Fibroblast of lung (primary cell): ENCODE measurements around the gene UNC5A.

Source experiments
- EZH2 ChIP-seq: IDR thresholded peaks from 2 replicates; pipeline ENCODE4 v1.5.1; 2012; ENCODE audit warnings: low read length, control low read depth, mild to moderate bottlenecking; ENCODE audit errors: missing control alignments
- TF ChIP-seq, protein P1 (sequence below), 2 donors: IDR thresholded peaks in 1 of 2; conservative IDR thresholded peaks in 1 of 2; 1 replicate in 1 of 2; 2 replicates in 1 of 2; pipeline ENCODE4 v1.5.1; 2011 to 2012; ENCODE audit warnings: low read length in 2 of 2, control low read depth in 1 of 2, inconsistent platforms in 1 of 2, low read depth in 1 of 2, mild to moderate bottlenecking in 1 of 2

DNA sequence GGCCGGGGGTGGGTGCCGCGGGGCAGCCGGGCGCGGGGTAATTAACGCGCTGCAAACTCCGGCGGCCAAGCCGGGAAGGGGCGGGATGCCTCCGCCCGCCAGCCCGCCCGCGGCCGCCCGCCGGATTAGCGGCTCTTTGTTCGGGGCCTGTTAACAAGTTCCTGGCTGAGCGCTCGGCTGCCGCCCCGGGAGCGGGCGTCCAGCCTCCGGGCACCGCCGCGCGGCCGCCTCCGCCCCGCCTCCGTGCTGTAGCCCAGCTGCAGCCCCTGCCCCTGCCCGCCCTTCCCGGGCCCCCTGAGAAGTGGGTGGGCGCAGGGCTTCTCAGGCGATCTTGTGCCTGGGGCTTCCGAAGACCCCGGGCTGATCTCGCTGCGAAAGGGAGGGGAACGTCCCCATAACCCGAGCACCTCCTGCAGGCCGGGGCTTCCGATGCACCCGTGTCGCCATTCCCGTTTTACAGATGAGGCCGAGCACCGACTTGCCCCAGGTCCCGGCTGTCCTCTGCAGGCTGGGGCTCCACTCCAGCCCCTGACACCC is 7.5 kb downstream of the UNC5A start:
- TF ChIP-seq, protein P1, sequence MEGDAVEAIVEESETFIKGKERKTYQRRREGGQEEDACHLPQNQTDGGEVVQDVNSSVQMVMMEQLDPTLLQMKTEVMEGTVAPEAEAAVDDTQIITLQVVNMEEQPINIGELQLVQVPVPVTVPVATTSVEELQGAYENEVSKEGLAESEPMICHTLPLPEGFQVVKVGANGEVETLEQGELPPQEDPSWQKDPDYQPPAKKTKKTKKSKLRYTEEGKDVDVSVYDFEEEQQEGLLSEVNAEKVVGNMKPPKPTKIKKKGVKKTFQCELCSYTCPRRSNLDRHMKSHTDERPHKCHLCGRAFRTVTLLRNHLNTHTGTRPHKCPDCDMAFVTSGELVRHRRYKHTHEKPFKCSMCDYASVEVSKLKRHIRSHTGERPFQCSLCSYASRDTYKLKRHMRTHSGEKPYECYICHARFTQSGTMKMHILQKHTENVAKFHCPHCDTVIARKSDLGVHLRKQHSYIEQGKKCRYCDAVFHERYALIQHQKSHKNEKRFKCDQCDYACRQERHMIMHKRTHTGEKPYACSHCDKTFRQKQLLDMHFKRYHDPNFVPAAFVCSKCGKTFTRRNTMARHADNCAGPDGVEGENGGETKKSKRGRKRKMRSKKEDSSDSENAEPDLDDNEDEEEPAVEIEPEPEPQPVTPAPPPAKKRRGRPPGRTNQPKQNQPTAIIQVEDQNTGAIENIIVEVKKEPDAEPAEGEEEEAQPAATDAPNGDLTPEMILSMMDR (conservative IDR thresholded peaks at IDR 0.05 in 1 of 2, IDR thresholded peaks at IDR 0.05 in 1 of 2; ENCODE audit: low read depth in 1 of 2, low read length in 2 of 2): peak in 1 of 2 donors; percentile 39
- peak; percentile 39 for TF ChIP-seq EZH2
